GM10266 (cell line): Measurements from ENCODE around the gene BAZ1A.
"Not testable (repeated sequence)": the region's sequence is repeated elsewhere in the genome, so short reads cannot be mapped to it uniquely, and the experiment has no call there.

Source experiments
- DNase-seq: peaks from one replicate; pipeline ENCODE4 v3.0.0; 2012; ENCODE audit errors: extremely low spot score
- TF ChIP-seq, protein P1 (sequence below): IDR thresholded peaks from 2 replicates; pipeline ENCODE4 v1.5.1; 2012; ENCODE audit warnings: mild to moderate bottlenecking, low read depth; ENCODE audit not compliant: control insufficient read depth, insufficient read depth; ENCODE audit errors: missing control alignments

Gene BAZ1A

DNA sequence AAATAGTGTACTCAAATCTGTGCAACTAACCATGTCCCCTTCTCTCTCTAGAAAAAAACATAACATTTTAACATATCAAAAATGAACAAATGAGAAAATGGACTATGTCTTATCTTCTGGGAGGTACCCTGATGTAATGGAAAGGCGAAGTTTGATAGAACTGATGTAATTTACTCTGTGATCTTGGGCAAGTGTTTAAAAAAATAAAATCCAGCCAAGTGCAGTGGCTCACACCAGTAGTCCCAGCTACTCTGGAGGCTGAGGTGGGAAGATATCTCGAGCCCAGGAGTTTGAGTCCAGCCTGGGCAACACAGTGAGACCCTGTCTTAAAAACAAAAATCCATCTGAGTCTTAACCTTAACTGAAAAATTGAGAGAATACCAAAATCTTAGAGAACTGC lies 124.9 kb downstream of the BAZ1A start:
- no peak for DNase-seq
- TF ChIP-seq, protein P1, sequence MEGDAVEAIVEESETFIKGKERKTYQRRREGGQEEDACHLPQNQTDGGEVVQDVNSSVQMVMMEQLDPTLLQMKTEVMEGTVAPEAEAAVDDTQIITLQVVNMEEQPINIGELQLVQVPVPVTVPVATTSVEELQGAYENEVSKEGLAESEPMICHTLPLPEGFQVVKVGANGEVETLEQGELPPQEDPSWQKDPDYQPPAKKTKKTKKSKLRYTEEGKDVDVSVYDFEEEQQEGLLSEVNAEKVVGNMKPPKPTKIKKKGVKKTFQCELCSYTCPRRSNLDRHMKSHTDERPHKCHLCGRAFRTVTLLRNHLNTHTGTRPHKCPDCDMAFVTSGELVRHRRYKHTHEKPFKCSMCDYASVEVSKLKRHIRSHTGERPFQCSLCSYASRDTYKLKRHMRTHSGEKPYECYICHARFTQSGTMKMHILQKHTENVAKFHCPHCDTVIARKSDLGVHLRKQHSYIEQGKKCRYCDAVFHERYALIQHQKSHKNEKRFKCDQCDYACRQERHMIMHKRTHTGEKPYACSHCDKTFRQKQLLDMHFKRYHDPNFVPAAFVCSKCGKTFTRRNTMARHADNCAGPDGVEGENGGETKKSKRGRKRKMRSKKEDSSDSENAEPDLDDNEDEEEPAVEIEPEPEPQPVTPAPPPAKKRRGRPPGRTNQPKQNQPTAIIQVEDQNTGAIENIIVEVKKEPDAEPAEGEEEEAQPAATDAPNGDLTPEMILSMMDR: no peak

DNA sequence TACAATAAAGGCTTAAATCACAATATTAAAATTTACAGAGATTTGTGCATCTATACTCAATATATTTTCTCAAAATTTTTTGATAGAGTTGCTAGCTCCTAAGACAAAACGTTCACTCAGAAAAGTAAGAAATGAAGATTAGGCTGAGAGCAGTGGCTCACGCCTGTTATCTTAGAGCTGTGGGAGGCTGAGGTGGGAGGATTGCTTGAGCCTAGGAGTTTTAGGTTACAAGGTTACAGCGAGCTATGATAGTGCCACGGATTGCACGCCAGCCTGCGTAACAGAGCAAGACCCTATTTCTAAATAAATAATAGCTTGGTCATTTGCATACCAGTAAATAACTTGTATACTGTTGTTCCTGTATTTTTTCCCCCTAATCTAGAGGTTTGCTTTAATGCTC lies 125.8 kb downstream of the BAZ1A start:
- DNase-seq: no peak
- TF ChIP-seq, protein P1: no peak

DNA sequence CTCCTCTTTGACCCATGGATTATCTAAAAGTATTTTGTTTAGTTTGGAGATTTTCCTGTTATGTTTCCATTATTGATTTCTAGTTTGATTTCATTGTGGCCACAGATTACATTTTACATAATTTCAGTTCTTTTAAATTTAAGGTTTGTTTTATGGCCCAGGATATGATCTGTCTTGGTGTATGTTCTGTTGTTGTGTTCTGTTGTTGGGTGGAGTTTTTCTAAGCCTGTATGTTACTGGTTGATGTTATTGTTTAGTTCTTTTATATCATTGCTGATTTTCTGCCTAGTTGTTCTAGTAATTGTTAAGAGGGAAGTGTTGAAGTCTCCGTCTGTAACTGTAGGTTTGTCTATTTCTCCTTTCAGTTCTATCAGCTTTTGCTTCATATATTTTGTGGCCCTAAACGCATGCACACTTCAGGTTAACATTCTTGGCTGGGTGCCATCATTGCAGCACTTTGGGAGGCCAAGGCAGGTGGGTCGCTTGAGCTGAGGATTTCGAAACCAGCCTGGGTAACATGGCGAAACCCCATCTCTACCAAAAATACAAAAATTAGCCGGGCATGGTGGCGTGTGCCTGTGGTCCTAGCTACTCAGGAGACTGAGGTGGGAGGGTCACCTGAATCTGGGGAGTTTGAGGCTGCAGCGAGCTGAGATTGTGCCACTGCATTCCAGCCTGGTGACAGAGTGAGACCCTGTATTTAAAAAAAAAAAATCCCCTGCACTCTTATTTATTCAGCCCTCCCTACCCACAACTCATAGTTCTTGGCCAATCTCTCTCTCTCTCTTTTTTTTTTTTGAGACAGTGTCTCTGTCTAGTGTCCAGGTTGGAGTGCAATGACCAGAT lies 132.7 kb downstream of the BAZ1A start:
- DNase-seq: no peak
- TF ChIP-seq, protein P1: no peak

DNA sequence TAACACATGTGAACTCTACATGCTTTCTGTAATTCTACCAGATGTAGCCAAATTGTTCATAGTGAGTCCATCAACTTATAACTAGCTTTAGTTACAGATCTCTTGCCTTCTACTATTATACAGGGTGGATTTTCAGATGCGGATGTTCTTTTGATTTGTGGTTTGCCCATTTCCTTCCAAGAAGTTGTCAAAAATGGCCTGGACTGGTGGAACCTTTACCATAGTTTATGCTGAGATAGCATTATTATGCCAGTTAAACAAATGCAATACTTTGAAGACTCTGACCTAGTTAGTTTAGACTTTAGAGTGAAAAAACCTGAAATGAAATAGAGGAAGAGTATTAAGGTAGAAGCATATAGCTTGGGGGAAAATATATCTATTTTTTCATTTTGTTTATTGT lies 133.3 kb downstream of the BAZ1A start:
- TF ChIP-seq, protein P1: no peak
- DNase-seq: no peak

DNA sequence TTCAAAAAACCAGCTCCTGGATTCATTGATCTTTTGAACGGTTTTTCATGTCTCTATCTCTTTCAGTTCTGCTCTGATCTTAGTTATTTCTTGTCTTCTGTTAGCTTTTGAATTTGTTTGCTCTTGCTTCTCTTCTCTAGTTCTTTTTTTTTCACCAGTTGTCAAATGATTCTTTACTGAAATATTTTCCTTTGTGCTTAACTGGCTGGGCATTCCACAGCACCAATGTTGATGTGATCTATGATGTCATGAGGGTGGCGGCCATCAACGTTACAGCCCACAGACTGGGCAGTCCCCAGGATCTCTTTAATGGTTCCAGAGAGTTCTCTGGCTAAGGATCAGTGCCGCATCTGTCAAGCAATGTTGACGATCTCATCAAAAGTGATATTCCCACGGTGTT lies 135.0 kb downstream of the BAZ1A start:
- not testable (repeated sequence) for DNase-seq

DNA sequence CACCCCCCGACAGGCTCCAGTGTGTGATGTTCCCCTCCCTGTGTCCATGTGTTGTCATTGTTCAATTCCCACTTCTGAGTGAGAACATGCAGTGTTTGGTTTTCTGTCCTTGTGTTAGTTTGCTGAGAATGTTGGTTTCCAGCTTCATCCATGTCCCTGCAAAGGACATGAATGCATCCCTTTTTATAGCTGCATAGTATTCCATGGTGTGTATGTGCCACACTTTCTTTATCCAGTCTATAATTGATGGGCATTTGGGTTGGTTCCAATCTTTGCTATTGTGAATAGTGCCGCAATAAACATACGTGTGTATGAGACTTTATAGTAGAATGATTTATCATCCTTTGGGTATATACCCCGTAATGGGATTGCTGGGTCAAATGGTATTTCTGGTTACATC lies 138.1 kb downstream of the BAZ1A start:
- not testable (repeated sequence) for DNase-seq

DNA sequence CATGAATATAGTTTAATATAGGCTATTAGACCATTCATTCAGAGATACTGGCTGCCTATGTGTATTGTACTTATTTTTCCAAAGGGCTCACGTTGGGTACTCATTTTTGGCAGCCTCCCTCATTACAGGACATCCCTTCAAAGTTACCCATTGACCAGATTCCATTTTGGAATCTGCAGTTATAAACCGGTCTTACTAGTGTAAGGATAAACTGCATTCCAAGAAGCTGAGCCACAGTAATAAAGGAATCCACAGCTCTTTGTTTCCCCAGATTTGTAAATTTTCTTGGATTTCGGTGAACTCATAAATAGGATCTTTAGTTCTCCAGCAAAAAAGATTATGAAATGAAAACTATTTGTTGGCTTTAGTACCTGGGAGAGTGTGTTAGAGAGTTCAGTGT lies 141.9 kb downstream of the BAZ1A start:
- TF ChIP-seq, protein P1: no peak
- no peak for DNase-seq

DNA sequence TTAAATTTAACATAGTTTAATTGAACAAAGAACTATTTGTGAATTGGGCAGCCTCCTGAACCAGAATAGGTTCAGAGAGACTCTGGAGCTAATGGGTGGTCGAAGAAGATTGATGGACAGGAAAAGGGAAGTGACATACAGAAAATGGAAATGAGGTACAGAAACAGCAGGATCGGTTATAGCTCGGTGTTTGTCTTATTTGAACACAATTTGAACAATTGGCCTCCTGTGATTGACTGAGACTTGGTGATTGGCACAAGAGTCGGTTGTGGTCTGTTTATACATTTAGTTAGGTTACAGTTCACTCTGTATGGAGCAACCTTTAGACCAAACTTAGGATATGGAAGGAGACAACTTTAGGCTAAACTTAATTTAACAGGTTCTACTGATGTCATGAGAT lies 142.4 kb downstream of the BAZ1A start:
- TF ChIP-seq, protein P1: no peak
- no peak for DNase-seq
